ENCODE data around the gene CACNA2D3.

DNA sequence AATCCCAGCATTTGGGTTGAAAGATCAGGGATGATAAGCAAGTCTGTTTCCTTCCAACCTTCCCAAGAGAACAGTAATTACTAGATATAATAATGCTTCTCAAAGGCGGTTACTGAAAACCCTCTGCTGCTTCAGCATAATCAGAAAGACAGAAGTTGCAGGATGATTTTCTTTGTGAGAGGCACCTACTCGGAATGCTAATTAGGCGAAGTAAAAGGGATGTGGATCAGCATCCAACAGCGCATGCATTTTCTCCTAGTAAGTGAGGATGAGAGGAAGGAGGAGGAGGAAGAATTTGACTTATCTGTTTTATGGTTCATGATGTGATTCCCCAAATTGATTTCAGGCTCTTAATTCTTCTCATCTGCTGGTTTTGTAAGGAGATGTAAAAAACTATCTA is 118.0 kb downstream of the CACNA2D3 start:
- TF ChIP-seq GATA2 (IDR thresholded peaks at IDR 0.05; ENCODE audit: low read depth, low read length) (no peak), GATA3 (IDR thresholded peaks at IDR 0.05; ENCODE audit: low read depth, low read length) (no peak)
